ENCODE data around the gene KIRREL3. TPM values are rescaled to one million over a fixed set of nuclear protein-coding genes. Genes with fewer than 3 reads are reported as not detected.

Gene KIRREL3
- total and polyA plus RNA-seq, 2 donors (not counting 3 experiments of a cell fraction or from before 2014, with no cell fraction given): not detected

DNA sequence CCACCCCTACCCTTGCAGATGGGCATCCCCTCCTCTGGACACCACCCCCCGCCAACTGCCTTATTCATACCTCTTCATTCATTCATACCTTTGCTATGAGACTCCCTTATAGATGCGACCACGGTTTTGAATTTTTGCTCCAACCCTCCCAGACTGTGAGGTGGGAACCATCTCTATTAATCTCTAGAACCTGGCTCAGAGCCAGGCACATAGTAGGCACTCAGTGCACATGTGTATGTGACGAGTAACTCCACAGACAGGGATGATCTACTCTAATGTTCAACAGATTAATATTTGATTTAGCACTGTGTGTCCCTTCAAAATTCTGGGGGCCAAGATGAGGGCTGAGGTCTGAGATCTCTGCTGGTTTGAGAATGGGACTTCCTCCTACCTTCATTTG, 424.7 kb downstream of the KIRREL3 start:
- no TSS peak for BruUV-seq (replicated peaks)
- intact Hi-C loops (cut with micrococcal nuclease): no loop called here

DNA sequence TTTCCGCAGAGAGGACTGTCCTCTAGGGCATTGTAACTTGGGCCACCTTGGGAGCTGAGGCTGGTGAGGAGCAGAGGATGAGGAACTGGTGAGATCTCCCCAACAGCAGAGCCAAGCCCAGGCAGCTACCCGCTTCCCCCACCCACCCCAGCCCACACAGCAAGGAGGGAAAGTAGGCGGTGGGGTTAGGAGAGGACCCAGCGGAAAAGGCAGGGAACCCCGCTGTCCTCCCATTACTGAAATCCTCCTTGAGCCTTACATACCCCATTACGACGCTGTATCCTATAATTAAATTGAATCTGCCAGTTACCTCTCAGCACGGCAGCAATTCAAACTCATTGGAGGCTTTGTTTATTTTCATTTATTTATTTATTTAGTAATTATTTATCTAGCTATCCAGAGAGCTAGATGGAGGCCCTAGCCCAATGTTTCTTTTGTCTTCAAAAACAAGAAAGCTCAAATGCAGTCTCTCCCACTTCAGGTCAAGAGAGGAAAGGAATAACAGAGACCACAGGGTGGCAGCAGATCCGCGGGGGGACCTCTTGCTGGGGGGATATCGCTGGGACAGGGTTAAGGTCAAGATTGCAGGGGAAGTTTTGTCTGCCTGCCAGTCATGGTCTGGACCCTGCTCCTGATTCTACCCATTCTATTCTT, 427.1 kb downstream of the KIRREL3 start:
- intact Hi-C loops (cut with micrococcal nuclease) (loop anchor here (1.0 kb wide), 1 partner anchor 417 kb away; no protein-coding TSS in a partner anchor), dilution Hi-C loops (cut with MboI; ENCODE audit: extremely low pct_ligation_motif_present, low sequenced_read_pairs) (no loop called here)
- DNase-seq (ENCODE audit: low read depth, low spot score): peak; percentile 3
- Histone ChIP-seq H3K9me3 (replicated peaks; ENCODE audit: control insufficient read depth, insufficient read depth, low read length) (no peaks in the 10 kb centered on the region), H4K20me1 (replicated peaks; ENCODE audit: control insufficient read depth, extremely low read depth, insufficient read depth, low read length) (no peaks in the 10 kb centered on the region), H2AFZ (ENCODE audit: low read depth, low read length) (no peak overlapping the region), H3K4me1 (ENCODE audit: control insufficient read depth, extremely low read depth, insufficient read depth, low read length) (no peaks in the 10 kb centered on the region), H3K4me3 (replicated peaks in 1 of 3; ENCODE audit: insufficient read depth in 1 of 3, low read depth in 1 of 3, low read length in 3 of 3) (no peak overlapping the region), H3K79me2 (ENCODE audit: control insufficient read depth, insufficient read depth, low read length) (no peaks in the 10 kb centered on the region), H3K27ac (ENCODE audit: insufficient read depth, low read depth, low read length) (no peak overlapping the region), H3K4me2 (ENCODE audit: insufficient read depth, low read length) (no peak overlapping the region), H3K9ac (replicated peaks; ENCODE audit: extremely low read depth, insufficient read depth, low read length) (no peak overlapping the region), H3K36me3 (ENCODE audit: control insufficient read depth in 2 of 2, extremely low read depth in 1 of 2, insufficient read depth in 2 of 2, low read length in 2 of 2) (no peaks in the 10 kb centered on the region), H3K9me1 (replicated peaks; ENCODE audit: control insufficient read depth, extremely low read depth, insufficient read depth, low read length) (no peaks in the 10 kb centered on the region), H3K27me3 (ENCODE audit: control insufficient read depth in 2 of 2, insufficient read depth in 2 of 2, low read length in 2 of 2) (no peaks in the 10 kb centered on the region)
- POLR2A ChIA-PET: no interaction called here
- TF ChIP-seq CTCF (IDR thresholded peaks at IDR 0.05; ENCODE audit: extremely low read depth in 1 of 2, insufficient read depth in 1 of 2, low read depth in 1 of 2, low read length in 2 of 2) (peak in 1 of 2 donors; percentile 27), FOS (IDR thresholded peaks at IDR 0.05; ENCODE audit: borderline replicate concordance, insufficient read depth, low read length) (no peak), JUN (IDR thresholded peaks at IDR 0.05; ENCODE audit: borderline replicate concordance, insufficient read depth, insufficient read length, low read depth) (no peak), POLR2AphosphoS5 (IDR thresholded peaks at IDR 0.05; ENCODE audit: insufficient read depth, low read depth, low read length) (no peak)
- TF ChIP-seq, protein P1, sequence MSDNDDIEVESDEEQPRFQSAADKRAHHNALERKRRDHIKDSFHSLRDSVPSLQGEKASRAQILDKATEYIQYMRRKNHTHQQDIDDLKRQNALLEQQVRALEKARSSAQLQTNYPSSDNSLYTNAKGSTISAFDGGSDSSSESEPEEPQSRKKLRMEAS (IDR thresholded peaks at IDR 0.05; ENCODE audit: insufficient read depth, insufficient read length): no peak
- FAIRE-seq: no peak
- CTCF ChIA-PET: interaction anchor here (0.7 to 1.6 kb wide), 11 partner anchors 11 to 1607 kb away, joined by 3 to 22 read pairs (median 3); no protein-coding TSS in a partner anchor
- BruUV-seq (replicated peaks): no TSS peak

More for the DNA sequence above, 424.7 kb downstream of the KIRREL3 start:
- FAIRE-seq (no peak), DNase-seq (ENCODE audit: low read depth, low spot score) (no peak)
- H3K9ac ChIP-seq (replicated peaks; ENCODE audit: extremely low read depth, insufficient read depth, low read length): no peak overlapping the region
- no peaks in the 10 kb centered on the region for H3K9me3 ChIP-seq (replicated peaks; ENCODE audit: control insufficient read depth, insufficient read depth, low read length)
- no peak overlapping the region for H2AFZ ChIP-seq (ENCODE audit: low read depth, low read length)
- H3K4me1 ChIP-seq (ENCODE audit: control insufficient read depth, extremely low read depth, insufficient read depth, low read length): no peaks in the 10 kb centered on the region
- H3K4me2 ChIP-seq (ENCODE audit: insufficient read depth, low read length): no peak overlapping the region
- dilution Hi-C loops (cut with MboI; ENCODE audit: extremely low pct_ligation_motif_present, low sequenced_read_pairs): no loop called here
- H3K36me3 ChIP-seq (ENCODE audit: control insufficient read depth in 2 of 2, extremely low read depth in 1 of 2, insufficient read depth in 2 of 2, low read length in 2 of 2): no peaks in the 10 kb centered on the region
- H3K79me2 ChIP-seq (ENCODE audit: control insufficient read depth, insufficient read depth, low read length): no peaks in the 10 kb centered on the region
- H3K4me3 ChIP-seq (replicated peaks in 1 of 3; ENCODE audit: insufficient read depth in 1 of 3, low read depth in 1 of 3, low read length in 3 of 3): no peak overlapping the region
- no peak for TF ChIP-seq POLR2A (IDR thresholded peaks at IDR 0.05; ENCODE audit: low read depth, low read length)
- CTCF ChIA-PET: interaction anchor here (1.1 kb wide), 1 partner anchor 414 kb away, joined by 4 read pairs; no protein-coding TSS in a partner anchor
- no peaks in the 10 kb centered on the region for H3K27me3 ChIP-seq (ENCODE audit: control insufficient read depth in 2 of 2, insufficient read depth in 2 of 2, low read length in 2 of 2)
- H3K9me1 ChIP-seq (replicated peaks; ENCODE audit: control insufficient read depth, extremely low read depth, insufficient read depth, low read length): no peaks in the 10 kb centered on the region
- H3K27ac ChIP-seq (ENCODE audit: insufficient read depth, low read depth, low read length): no peak overlapping the region
- no peaks in the 10 kb centered on the region for H4K20me1 ChIP-seq (replicated peaks; ENCODE audit: control insufficient read depth, extremely low read depth, insufficient read depth, low read length)
- POLR2A ChIA-PET: no interaction called here

Data from endothelial cell of umbilical vein (primary cell).